ENCODE results near the gene MRGPRX2.

Gene MRGPRX2

DNA sequence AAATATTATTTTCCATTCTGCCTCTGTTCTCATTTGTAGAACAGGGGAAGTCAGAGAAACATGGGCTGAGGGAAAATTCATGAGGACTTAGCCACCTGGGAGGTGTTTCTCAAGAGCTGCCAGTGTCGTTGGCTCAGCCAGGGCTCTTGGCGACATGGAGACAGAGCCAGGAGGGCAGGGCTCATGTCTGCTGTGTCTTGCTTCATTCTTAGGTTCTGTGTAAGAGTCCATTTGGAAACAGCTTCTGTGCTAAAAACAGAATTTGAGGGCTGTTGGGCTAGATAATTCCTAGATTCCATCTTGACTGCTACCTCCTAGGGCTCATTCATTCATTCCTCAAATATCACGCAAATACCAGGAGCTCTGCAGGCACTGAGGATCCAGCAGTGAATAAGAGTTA is 15.1 kb upstream of the MRGPRX2 start:
- no peak for DNase-seq (ENCODE audit: low spot score)

GRCh38 chr11:19073454-19074415 is 13.2 kb upstream of the MRGPRX2 start:
- no peak for DNase-seq (ENCODE audit: low spot score)

GRCh38 chr11:19072464-19072863 is 11.9 kb upstream of the MRGPRX2 start:
- DNase-seq (ENCODE audit: low spot score): no peak

- peak; percentile 74 for DNase-seq (ENCODE audit: low spot score)
Measured at GRCh38 chr11:19071255-19071654, 10.7 kb upstream of the MRGPRX2 start.

DNA sequence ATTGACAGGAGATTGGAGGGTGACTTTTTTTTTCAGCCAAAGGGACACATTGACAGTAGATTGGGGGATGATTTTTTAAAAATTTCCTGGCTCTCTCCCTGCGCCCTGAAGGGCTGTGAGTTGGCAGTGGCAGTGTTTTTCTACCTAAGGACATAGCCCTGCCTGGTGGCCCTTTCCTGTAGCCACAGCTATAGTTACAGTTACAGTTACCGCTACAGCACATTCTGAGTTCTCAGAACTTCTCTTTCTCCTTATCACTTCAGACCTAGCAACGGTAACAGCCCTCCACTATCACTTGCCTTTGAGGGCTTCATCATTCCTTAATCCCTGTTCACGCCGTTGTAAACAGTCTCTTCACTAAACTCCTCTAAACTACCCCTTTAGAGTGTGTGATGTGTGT is 684 bp downstream of the MRGPRX2 start:
- DNase-seq (ENCODE audit: low spot score): no peak

DNA sequence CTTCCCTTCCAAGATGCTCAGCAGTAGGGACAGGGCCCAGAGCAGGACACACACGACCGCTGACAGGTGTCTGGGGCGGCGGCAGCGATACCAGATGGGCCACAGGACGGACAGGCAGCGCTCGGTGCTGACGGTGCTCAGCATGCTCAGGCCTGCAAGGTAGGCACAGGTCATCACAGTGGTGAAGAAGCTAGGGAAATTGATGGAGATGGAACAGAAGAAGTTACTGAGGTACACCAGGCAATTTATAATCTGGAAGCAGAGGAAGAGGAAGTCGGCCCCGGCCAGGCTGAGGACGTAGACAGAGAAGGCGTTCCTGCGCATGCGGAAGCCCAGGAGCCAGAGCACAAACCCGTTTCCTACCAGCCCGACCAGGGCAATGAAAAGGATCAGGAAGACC is 4.6 kb downstream of the MRGPRX2 start:
- DNase-seq (ENCODE audit: low spot score): no peak

- DNase-seq (ENCODE audit: low spot score): no peak
Measured at GRCh38 chr11:19055016-19055415, 5.5 kb downstream of the MRGPRX2 start.

DNA sequence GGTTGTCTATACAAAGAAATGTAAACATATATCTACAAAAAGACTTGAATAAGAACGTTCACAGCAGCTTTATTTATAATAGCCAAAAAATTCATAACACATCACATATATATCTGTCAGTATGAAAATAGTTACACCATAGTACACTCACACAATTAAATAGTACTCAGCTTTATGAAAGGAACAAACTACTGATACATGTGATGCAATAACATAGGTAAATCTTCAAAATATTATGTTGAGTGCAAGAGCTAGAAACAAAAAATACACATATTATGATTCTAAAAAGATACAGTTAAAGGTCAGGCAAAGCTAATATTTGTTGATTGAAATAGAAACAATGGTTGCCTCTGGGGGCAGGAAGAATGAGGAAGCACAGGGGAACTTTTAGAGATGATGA is 6.6 kb downstream of the MRGPRX2 start:
- no peak for DNase-seq (ENCODE audit: low spot score)

DNA sequence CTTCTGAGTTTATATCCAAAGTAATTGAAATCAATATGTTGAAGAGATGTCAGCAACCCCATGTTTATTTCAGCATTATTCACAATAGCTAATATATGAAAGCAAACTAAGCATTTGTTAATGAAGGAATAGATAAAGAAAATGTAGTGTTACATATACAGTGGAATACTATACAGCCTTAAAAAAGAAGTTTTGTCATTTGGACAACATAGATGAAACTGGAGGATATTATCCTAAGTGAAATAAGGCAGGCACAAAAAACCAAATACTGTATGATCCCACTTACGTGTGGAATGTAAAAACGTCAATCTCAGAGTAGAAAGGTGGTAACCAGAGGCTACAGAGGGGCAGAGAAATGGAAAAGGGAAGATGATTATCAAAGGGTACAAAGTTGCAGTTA is 10.2 kb downstream of the MRGPRX2 start:
- no peak for DNase-seq (ENCODE audit: low spot score)

DNA sequence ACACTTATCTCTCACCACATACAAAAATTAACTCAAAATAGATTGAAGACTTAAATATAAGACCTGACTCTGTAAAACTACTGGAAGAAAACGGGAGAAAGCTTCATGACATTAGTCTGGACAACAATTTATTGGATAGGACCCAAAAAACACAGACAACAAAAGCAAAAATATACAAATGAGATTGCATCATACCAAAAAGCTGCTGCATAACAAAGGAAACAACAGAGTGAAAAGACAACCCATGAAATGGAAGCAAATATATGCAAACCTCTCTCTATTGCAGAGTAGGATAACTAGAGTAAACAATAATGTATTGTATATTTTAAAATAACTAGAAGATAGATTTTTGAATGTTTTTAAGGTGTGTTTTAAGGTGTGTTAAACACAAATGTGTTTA is 11.2 kb downstream of the MRGPRX2 start:
- DNase-seq (ENCODE audit: low spot score): no peak

DNA sequence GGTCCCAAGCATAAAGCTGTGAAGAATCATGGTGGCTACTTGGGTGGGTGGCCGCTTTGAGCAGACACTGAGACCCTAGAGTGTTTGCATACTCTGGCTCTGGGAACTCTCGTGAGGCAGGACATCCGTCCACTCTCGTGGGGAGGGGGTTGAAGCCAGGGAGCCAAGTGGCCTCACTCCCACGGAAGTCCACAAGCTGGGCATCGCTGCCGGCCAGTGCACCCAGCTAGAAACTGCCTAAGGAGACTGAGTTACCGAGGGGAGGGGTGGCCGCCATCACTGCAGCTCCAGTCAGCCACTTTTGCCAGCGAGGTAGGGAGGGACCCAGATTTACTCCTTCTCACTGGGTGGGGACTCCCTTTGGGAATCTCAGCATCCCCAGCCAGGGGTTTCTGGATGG is 20.5 kb downstream of the MRGPRX2 start:
- no peak for DNase-seq (ENCODE audit: low spot score)

GRCh38 chr11:19039409-19039808 is 21.1 kb downstream of the MRGPRX2 start:
- no peak for DNase-seq (ENCODE audit: low spot score)

DNA sequence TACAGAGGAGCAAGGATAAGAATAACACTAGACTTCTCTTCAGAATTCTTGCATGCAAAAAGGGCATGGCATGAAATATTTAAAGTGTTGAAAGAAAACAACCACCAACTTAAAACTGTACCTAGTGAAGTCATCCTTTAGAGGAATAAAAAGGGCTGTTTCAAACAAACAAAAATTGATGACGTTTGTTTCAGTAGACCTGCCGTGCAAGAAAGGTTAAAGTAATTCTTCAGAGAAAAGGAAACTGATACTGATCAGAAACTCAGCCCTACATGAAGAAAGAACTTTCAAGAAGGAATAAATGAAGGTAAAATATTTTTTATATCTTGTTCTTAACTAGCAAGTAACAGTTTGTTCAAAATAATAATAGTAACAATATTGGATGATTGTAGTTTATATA is 27.5 kb downstream of the MRGPRX2 start:
- DNase-seq (ENCODE audit: low spot score): no peak

GRCh38 chr11:19027829-19028595 is 32.5 kb downstream of the MRGPRX2 start:
- no peak for DNase-seq (ENCODE audit: low spot score)

GRCh38 chr11:19026862-19027261 is 33.7 kb downstream of the MRGPRX2 start:
- DNase-seq (ENCODE audit: low spot score): no peak

DNA sequence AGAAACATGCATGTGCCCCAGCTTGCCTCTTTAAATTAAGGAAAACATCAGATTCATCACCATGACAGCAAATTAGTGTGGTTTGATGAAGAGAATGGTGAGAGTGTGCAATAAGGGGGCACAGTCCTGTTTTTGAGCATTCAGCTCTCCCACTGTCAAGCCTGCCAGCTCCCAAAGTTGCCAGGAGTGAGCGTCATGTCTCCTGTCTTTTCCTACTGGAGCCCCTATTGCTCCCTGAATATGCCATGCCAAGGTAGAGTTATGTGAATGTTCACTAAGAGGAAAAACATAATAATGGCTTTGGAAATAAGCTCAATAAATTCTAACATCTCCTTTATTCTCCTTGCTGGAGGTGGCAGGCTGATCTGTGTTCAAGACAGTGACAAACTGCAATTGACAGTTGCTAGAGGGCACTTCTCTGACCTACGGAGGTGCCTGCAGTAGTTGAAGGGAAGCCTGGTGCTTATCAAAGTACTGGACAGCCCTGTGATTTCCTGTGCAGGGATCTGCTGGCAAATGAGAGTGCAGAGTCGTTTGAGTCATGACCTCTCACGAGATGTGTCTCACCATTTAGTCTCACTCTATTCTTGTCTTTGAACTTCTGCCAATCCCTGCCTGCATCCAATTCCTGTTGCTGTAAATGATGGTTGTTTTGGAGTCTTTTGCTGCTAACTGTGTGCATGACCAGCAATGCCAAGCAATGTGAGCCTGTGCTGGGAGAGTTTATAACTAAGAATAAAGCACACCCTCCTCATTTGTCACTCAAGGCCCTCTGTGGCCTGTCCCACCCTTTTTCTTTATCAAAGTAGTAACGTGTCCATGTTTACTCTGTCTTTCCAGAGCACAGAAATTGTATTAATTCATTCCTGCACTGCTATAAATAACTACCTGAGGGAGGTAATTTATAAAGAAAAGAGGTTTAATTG is 34.8 kb downstream of the MRGPRX2 start:
- no peak for DNase-seq (ENCODE audit: low spot score)

- DNase-seq (ENCODE audit: low spot score): no peak
Measured at GRCh38 chr11:19020831-19021230, 39.7 kb downstream of the MRGPRX2 start.

DNA sequence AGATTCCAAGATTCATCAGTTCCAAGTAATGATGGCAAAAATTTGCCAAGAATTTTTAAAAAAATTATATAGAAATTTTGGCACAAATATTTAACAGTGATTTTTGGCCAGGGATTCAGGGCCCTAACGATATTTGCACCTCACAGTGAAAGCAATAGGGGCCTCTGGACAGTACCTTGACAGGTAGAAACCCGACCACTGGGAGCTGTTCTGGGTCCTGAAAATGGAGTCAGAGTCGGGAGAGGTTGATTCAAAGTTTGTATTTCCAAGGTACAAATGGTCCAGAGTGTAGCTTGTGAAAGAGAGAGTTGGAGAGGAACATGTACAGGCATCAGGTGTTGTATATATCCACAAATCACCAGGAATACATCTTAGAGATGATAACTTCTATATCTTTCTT is 41.6 kb downstream of the MRGPRX2 start:
- peak; percentile 60 for DNase-seq (ENCODE audit: low spot score)

GRCh38 chr11:19013181-19013857 is 47.2 kb downstream of the MRGPRX2 start:
- DNase-seq (ENCODE audit: low spot score): no peak

DNA sequence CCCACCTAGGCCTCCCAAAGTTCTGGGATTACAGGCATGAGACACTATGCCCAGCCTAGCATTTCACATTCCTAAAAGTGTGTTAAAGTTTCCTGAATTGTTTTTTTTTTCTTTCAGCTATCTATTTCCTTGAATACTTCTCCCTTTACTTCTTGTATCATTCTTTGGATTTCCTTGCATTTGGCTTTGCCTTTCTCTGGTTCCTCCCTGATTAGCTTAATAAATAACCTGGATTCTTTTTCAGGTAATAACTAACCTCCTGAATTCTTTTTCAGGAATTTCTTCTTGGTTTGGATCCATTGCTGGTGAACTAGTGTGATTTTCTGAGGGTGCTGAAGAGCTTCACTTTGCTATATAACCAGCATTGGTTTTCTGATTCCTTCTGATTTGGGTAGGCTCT is 47.9 kb downstream of the MRGPRX2 start:
- DNase-seq (ENCODE audit: low spot score): no peak

Data from ecto neural progenitor cell (in vitro differentiated cells).